Activated naive CD4-positive, alpha-beta T cell treated with Interleukin-2 at 50 U/mL for 16 hours (primary cell): ENCODE results near the gene TMEM209.

Source experiments
- DNase-seq: peaks from one replicate; pipeline ENCODE4 v3.0.0-alpha.2; 2020

Gene TMEM209

DNA sequence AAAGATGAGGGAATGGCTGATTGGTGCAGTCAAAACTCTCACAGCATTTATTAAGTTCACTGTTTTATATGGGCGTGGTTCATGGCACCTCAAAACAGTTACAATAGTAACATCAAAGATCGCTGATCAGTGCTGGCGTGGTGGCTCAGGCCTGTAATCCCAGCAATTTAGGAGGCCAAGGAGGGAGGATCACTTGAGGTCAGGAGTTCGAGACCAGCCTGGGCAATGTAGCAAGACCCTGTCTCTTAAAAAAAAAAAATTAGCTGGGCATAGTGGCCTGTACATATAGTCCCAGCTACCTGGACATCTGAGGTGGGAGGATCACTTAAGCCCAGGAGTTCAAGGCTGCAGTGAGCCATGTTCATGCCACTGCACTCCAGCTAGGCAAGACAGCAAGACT is 86.4 kb downstream of the TMEM209 start:
- no peak for DNase-seq

GRCh38 chr7:130118294-130118693 is 86.9 kb downstream of the TMEM209 start:
- no peak for DNase-seq

DNA sequence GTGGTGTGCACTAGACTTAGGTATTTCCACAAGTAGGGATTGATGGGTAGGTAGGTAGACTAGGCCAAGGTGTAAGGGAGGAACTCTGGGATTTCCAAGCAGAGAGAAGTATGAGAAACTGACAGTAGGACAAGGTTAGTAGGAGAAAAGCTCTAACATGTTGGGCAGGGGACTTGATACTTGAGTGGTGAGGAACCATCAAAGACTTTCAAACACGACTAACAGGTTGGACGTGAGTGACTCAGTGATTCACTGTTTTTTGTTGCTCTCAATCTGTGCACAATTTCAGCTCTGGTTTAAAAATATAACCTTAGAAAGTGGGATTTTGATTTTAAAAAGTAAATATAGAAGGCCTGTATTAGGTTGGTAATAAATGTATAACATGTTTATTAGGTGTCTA is 90.4 kb downstream of the TMEM209 start:
- no peak for DNase-seq
